MM.1S (cell line): ENCODE data around the gene FAIM2.

ENCODE experiments used
- DNase-seq: peaks from one replicate; pipeline ENCODE4 v3.0.0-alpha.2; 2015
- H2AFZ ChIP-seq: fragments of 300-600 bp; sonication (generic); 2 replicates; pipeline ENCODE4 v1.6.0; 2016; ENCODE audit warnings: antibody characterized with exemption, low read length
- H3F3A ChIP-seq: fragments of 300-600 bp; sonication (generic); 2 replicates; pipeline ENCODE4 v1.6.1; 2016; ENCODE audit warnings: mild to moderate bottlenecking, antibody characterized with exemption, low read length, moderate library complexity, mixed read lengths; ENCODE audit not compliant: insufficient read depth
- H3K27ac ChIP-seq: fragments of 300-600 bp; sonication (generic); 2 replicates; pipeline ENCODE4 v1.5.1; 2016; ENCODE audit warnings: mild to moderate bottlenecking, low read length
- H3K27me3 ChIP-seq: fragments of 300-600 bp; sonication (generic); replicated peaks from 2 replicates; pipeline ENCODE4 v1.6.0; 2016; ENCODE audit warnings: low read length; ENCODE audit not compliant: insufficient read depth
- H3K36me3 ChIP-seq: fragments of 300-600 bp; sonication (generic); replicated peaks from 2 replicates; pipeline ENCODE4 v1.6.1; 2016; ENCODE audit warnings: mild to moderate bottlenecking, low read length, mixed read lengths; ENCODE audit not compliant: insufficient read depth
- H3K4me1 ChIP-seq: fragments of 300-600 bp; sonication (generic); 2 replicates; pipeline ENCODE4 v1.6.1; 2016; ENCODE audit warnings: low read length, mixed read lengths
- H3K4me2 ChIP-seq: fragments of 300-600 bp; sonication (generic); 2 replicates; pipeline ENCODE4 v1.6.0; 2016; ENCODE audit warnings: low read depth, low read length
- H3K4me3 ChIP-seq: fragments of 300-600 bp; sonication (generic); 2 replicates; pipeline ENCODE4 v1.5.1; 2016; ENCODE audit warnings: low read length, mixed read lengths
- H3K79me2 ChIP-seq: fragments of 300-600 bp; sonication (generic); 2 replicates; pipeline ENCODE4 v1.6.1; 2016; ENCODE audit warnings: mixed run types, low read length, mixed read lengths
- H3K9ac ChIP-seq: fragments of 300-600 bp; sonication (generic); 2 replicates; pipeline ENCODE4 v1.6.1; 2016; ENCODE audit warnings: low read length, mixed read lengths
- H3K9me2 ChIP-seq: fragments of 300-600 bp; sonication (generic); replicated peaks from 2 replicates; pipeline ENCODE4 v1.6.1; 2016; ENCODE audit warnings: mild to moderate bottlenecking, low read length, mixed read lengths; ENCODE audit not compliant: insufficient read depth
- H3K9me3 ChIP-seq: fragments of 300-600 bp; sonication (generic); replicated peaks from 2 replicates; pipeline ENCODE4 v1.6.1; 2016; ENCODE audit warnings: mild to moderate bottlenecking, low read length, mixed read lengths; ENCODE audit not compliant: insufficient read depth
- H4K20me1 ChIP-seq: fragments of 300-600 bp; sonication (generic); 2 replicates; pipeline ENCODE4 v1.6.1; 2016; ENCODE audit warnings: mild to moderate bottlenecking, low read length, moderate library complexity, mixed read lengths; ENCODE audit not compliant: insufficient read depth
- CTCF ChIP-seq: fragments of 300-600 bp; sonication (generic); IDR thresholded peaks from 2 replicates; pipeline ENCODE4 v1.5.1; 2016; ENCODE audit warnings: antibody characterized with exemption, low read length, mixed read lengths
- EZH2 ChIP-seq: fragments of 300-600 bp; sonication (generic); optimal IDR thresholded peaks from 2 replicates; pipeline ENCODE3; 2017; ENCODE audit warnings: low read depth, mild to moderate bottlenecking, antibody characterized with exemption, low read length, mixed read lengths
- EZH2phosphoT487 ChIP-seq: fragments of 300-600 bp; sonication (generic); IDR thresholded peaks from 2 replicates; pipeline ENCODE4 v1.6.1; 2018; ENCODE audit warnings: antibody characterized with exemption, low read length

FAIM2 gene

DNA sequence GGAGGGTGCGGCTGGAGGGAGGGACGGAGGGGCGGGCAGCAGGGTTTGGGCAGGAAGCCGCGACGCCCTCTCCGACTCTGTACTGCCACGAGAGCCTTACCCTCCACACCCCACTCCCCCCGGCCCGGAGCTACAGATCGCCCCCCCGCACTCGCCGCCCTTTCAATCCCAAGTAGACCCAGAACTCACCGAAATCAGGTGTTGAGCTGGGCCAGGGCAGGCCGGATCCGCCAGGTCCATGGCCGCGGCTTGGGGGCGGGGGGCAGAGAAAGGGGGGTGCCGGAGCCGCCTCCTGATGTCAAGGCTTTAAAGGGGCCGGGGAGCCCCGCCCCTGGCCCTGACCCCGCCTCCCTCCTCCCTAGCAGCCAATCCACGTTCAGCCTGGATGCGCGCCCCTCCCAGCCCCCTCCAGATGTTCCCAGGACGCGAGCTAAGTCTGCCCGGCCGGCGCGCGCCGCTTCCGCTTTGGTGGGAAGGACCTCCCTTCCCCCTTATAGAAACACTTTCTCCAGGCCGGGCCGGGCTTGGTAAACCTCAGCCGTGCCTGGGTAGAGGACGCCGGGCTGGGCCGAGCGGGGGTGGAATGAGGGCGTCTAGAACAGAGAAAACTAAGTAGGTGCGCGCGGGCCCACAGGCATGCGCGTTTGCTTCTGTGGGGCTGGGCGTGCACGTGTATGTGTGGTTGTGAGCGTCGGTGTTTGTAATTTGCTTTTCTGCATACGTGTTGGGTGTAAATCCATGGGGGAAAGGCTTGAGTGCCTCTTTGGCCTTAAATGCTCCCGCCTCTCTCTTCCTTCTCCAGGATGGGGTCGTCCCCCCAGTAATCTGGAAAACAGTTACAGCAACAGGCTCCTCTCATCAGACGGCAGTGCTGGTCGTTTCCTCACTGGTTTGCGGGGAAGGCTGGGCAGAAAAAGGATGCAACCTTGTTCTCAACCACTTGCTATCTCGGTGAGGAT is 75.3 kb downstream of the FAIM2 start, which contains the start of gene NCKAP5L:
Gene NCKAP5L (minus strand): TSS at position 281 of the 959 bp plus-strand sequence. CDS start 24,369 bp downstream, outside the sequence.
- Histone ChIP-seq H3K79me2 (no peaks in the 10 kb centered on the region), H3K4me1 (peaks cover 5% of the 10 kb centered on the region; the same call in 1 of the 2 replicates)

DNA sequence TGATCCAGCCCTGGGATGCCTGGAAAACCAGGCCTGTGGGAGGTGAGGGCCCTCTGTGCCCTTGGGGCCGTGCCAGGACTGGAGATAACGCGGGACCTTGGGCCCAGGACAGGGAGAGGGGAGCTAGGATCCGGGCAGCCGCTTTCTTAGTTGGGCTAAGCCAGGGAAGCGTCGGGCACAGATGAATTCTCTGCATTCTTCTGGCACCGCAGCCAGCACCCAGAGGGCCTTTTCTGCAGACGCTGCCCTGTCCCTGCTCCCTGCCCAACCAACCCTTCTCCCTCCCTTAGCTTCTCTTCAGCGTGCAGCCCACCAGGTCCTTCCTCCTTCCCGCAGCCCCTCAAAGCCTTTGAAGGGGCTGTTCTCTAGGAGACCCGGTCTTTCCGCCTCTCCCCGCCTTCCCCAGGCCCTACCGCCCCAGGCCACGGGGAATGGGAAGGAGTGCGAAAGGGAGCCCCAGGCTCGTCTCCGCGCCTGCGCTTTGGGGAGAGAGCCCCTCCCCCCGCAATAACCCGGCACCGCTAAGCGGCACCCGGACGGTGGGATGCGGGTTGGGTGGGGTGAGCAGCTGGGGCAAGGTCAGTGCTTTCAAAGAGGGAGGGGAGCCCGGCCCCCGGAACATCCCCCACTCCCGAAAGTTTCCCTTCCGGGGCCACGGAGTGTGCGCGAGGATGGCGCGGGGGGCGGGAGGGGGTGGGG is 76.2 kb downstream of the FAIM2 start:
- Histone ChIP-seq H3F3A (no peaks in the 10 kb centered on the region; the same call in 1 of the 2 replicates), H3K4me3 (no peak overlapping the region), H3K79me2 (no peaks in the 10 kb centered on the region), H3K9ac (no peak overlapping the region), H2AFZ (no peak overlapping the region), H3K27me3 (peaks cover 62% of the 10 kb centered on the region), H4K20me1 (no peaks in the 10 kb centered on the region), H3K4me2 (no peak overlapping the region), H3K27ac (no peak overlapping the region), H3K36me3 (no peaks in the 10 kb centered on the region), H3K9me2 (no peaks in the 10 kb centered on the region), H3K4me1 (peaks cover 5% of the 10 kb centered on the region; the same call in 1 of the 2 replicates), H3K9me3 (no peaks in the 10 kb centered on the region)
- TF ChIP-seq EZH2 (no peak), CTCF (no peak), EZH2phosphoT487 (no peak)
- no peak for DNase-seq

More for the DNA sequence above, 75.3 kb downstream of the FAIM2 start, which contains the start of gene NCKAP5L:
- Histone ChIP-seq H3K4me3 (peak within 1 kb of the TSS; percentile 60), H3K4me2 (peak within 1 kb of the TSS; percentile 95), H2AFZ (peak within 1 kb of the TSS; percentile 60), H3K9ac (no peak within 1 kb of the TSS), H3K9me3 (no peaks in the 10 kb centered on the region), H4K20me1 (no peaks in the 10 kb centered on the region), H3K36me3 (no peaks in the 10 kb centered on the region), H3K9me2 (no peaks in the 10 kb centered on the region), H3K27me3 (peaks cover 67% of the 10 kb centered on the region), H3K27ac (no peak within 1 kb of the TSS), H3F3A (no peaks in the 10 kb centered on the region; the same call in 1 of the 2 replicates)
- peak; percentile 95 for DNase-seq
- TF ChIP-seq EZH2phosphoT487 (no peak), EZH2 (no peak), CTCF (no peak)

DNA sequence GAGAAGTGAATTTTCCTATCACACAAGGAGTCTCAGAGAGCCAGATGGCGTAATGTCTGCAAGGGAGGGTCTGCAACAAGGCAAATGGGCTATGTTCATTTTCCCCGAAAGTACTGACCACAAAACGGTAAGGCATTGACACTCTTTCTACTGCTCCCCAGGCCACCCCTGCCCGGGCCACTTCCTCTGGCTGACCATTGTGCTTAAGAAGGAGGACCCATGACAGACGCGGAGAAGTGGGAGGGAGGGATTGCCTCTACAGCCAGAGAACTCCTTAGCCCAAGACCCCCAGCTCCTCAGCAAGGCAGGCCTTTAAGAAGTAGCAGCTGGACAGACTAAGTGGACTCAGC is 76.7 kb downstream of the FAIM2 start:
- Histone ChIP-seq H3K27ac (no peak overlapping the region), H3K9me3 (no peaks in the 10 kb centered on the region), H3K9ac (no peak overlapping the region), H3K9me2 (no peaks in the 10 kb centered on the region), H3K4me1 (peaks cover 5% of the 10 kb centered on the region; the same call in 1 of the 2 replicates), H4K20me1 (no peaks in the 10 kb centered on the region), H3K79me2 (no peaks in the 10 kb centered on the region), H3K4me3 (no peak overlapping the region), H3F3A (no peaks in the 10 kb centered on the region; the same call in 1 of the 2 replicates), H3K27me3 (peaks cover 57% of the 10 kb centered on the region), H3K4me2 (no peak overlapping the region), H3K36me3 (no peaks in the 10 kb centered on the region), H2AFZ (no peak overlapping the region)
- TF ChIP-seq EZH2 (no peak), EZH2phosphoT487 (no peak), CTCF (no peak)
- DNase-seq: no peak
